Kidney (tissue), 22 donors: ENCODE data around the gene LILRA5. TPM values are rescaled to one million over a fixed set of nuclear protein-coding genes. Genes with fewer than 3 reads are reported as not detected.
"Not testable (repeated sequence)": the region's sequence is repeated elsewhere in the genome, so short reads cannot be mapped to it uniquely, and the experiment has no call there.

Experiments used
- DNase-seq, 5 donors: peaks; one replicate each; pipeline ENCODE4 v3.0.0-alpha.2; 2013 to 2020
- FAIRE-seq: peaks from 2 replicates; lab custom pipeline; 2012; peaks lifted over from hg19 to GRCh38; lab: Jason Lieb, UNC
- H3K27ac ChIP-seq, 2 donors: one replicate each; pipeline ENCODE4 v1.7.0; 2013; ENCODE audit warnings: low read depth in 2 of 2, low read length in 2 of 2, inconsistent platforms in 1 of 2
- H3K27me3 ChIP-seq: one replicate; pipeline ENCODE4 v1.7.1; 2013; ENCODE audit warnings: low read length, inconsistent platforms; ENCODE audit not compliant: control insufficient read depth, insufficient read depth
- H3K36me3 ChIP-seq, 3 donors: one replicate each; pipeline versions ENCODE4 v1.7.0 to v1.7.1; 2013; ENCODE audit warnings: low read length in 3 of 3, control low read depth in 1 of 3, inconsistent platforms in 1 of 3; ENCODE audit not compliant: insufficient read depth in 3 of 3, control insufficient read depth in 2 of 3
- H3K4me1 ChIP-seq, 3 donors: one replicate each; pipeline versions ENCODE4 v1.7.0 to v1.7.1; 2013; ENCODE audit warnings: low read length in 3 of 3, inconsistent platforms in 1 of 3, low read depth in 1 of 3; ENCODE audit not compliant: control insufficient read depth in 2 of 3, insufficient read depth in 2 of 3
- H3K4me3 ChIP-seq, 3 donors: one replicate each; pipeline versions ENCODE4 v1.7.0 to v1.8.1; 2013; ENCODE audit warnings: low read length in 3 of 3, control low read depth in 1 of 3, inconsistent platforms in 1 of 3
- H3K9ac ChIP-seq, 3 donors: one replicate each; pipeline versions ENCODE4 v1.7.0 to v1.7.1; 2013; ENCODE audit warnings: low read length in 3 of 3, control low read depth in 1 of 3, inconsistent platforms in 1 of 3
- H3K9me3 ChIP-seq, 3 donors: one replicate each; pipeline versions ENCODE4 v1.7.0 to v1.7.1; 2013; ENCODE audit warnings: low read length in 3 of 3, control low read depth in 1 of 3, inconsistent platforms in 1 of 3; ENCODE audit not compliant: control insufficient read depth in 2 of 3, insufficient read depth in 1 of 3
- intact Hi-C: fragments of 100-400 bp; cut with DNase I; formaldehyde crosslinking; loops from one replicate; pipeline ENCODE4 v1.11.1; 2022
- long read RNA-seq, 10 donors: library from polyadenylated mRNA in 1 of 10; unstranded in 1 of 10; transcript quantifications; one replicate each; pipeline ENCODE4 v2.0.0 and lab custom pipeline, GENCODE V29; 2021 to 2026
- polyA plus RNA-seq: library from polyadenylated mRNA; stranded (reverse); fragments of 350-450 nt; fragmentation: Illumina TruSeq; extraction: RNeasy Lipid Tissue Mini Kit (QIAGEN cat#74804); gene quantifications from one replicate; pipeline ENCODE4 v1.2.3, GENCODE V29; 2014; ENCODE audit warnings: low read depth, low replicate concordance; ENCODE audit not compliant: insufficient read depth
- total RNA-seq: library from RNA; stranded (reverse); fragmentation: NEBNext Ultra II Directional; extraction: Animal tissue kit (Norgen Biotek cat#: 25700); gene quantifications from one replicate; pipeline ENCODE4 v1.2.1, GENCODE V29; 2021
- TF ChIP-seq, protein P1 (sequence below): IDR thresholded peaks from 3 replicates; pipeline ENCODE4 v1.5.1; 2012; ENCODE audit warnings: mild to moderate bottlenecking, moderate library complexity, borderline replicate concordance; ENCODE audit not compliant: insufficient read depth; ENCODE audit errors: extremely low read depth
- donor health status: control.
- donor health status: control.
- donor health status: control.
- donor health status: control.
- donor health status: control.
- donor health status: DM: yes; HTN: yes; CAD: no.
- donor health status: Normal renal cell carcinoma (clear cell type).

The LILRA5 gene
- total RNA-seq, result 5.9 TPM
- polyA plus RNA-seq, result 1.4 TPM
- long read RNA-seq, donor 1, result 0 reads
- long read RNA-seq, donor 2, result 0 reads
- long read RNA-seq, donor 3, result 0 reads
- long read RNA-seq, donor 4, result 0 reads
- long read RNA-seq, donor 5, result 0 reads
- long read RNA-seq, donor 6, result 0 reads
- long read RNA-seq, donor 7, partial matches to known transcripts, result 0 of 3 reads
- long read RNA-seq, donor 7, other reads (novel, unspliced or antisense), result 0 of 3 reads
- long read RNA-seq, donor 8, result 0 reads
- long read RNA-seq, donor 9, partial matches to known transcripts, result 0 of 1 reads
- long read RNA-seq, donor 9, other reads (novel, unspliced or antisense), result 0 of 1 reads
- long read RNA-seq, donor 10, result 0 reads

DNA sequence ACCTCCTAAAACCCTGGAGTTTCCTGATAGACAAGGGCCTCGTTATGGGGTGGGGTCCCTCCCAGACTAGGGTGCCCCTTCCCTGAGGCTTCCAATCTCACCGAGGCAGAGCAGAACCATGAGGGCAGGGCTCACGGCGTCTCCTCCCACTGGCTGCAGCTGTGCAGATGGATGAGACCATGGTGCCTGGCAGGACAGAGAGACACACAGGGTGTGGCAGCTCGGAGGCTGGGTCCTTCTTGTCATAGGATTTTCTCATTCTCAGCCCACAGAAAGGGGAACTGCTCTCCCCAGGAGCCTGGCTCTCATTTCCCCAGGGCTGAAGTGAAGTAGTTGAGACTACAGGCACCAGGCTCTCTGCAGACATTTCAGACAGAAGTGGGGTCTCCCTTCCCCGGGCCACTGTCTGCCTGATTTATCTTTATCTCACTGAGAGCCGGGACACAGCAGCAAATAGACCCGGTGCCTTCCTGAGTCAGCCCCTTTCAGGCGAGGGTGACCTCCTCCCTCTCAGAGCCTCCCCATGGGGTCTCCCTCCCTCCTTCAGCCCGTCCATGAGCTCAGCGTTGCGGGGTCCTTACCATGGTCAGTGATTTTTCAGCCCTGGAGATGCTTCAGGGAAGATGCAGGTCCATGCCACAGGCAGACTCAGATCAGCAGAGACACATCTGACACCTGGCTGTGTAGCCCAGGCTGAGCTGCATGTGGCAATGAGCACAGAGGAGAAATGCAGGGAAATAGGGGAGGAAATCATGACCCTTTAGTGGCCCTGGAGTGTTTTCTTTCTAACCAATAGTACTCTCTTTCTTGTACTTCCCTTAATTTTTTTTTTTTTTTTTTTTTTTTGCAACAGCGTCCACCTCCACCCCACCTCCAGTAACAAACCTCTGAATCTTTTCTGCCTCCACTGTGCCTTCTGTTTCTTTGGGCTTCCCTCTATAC lies at the start of gene LILRA5:
LILRA5 (minus strand) TSS at position 731 of the 942 bp plus-strand sequence; CDS start at position 584, 147 bp downstream.
- Histone ChIP-seq H3K27ac (no peak within 1 kb of the TSS), H3K4me1 (no peaks in the 10 kb centered on the region), H3K9me3 (no peaks in the 10 kb centered on the region), H3K27me3 (no peaks in the 10 kb centered on the region), H3K4me3 (no peak within 1 kb of the TSS), H3K9ac (no peak within 1 kb of the TSS), H3K36me3 (no peaks in the 10 kb centered on the region)
- no peak for FAIRE-seq
- TF ChIP-seq, protein P1, sequence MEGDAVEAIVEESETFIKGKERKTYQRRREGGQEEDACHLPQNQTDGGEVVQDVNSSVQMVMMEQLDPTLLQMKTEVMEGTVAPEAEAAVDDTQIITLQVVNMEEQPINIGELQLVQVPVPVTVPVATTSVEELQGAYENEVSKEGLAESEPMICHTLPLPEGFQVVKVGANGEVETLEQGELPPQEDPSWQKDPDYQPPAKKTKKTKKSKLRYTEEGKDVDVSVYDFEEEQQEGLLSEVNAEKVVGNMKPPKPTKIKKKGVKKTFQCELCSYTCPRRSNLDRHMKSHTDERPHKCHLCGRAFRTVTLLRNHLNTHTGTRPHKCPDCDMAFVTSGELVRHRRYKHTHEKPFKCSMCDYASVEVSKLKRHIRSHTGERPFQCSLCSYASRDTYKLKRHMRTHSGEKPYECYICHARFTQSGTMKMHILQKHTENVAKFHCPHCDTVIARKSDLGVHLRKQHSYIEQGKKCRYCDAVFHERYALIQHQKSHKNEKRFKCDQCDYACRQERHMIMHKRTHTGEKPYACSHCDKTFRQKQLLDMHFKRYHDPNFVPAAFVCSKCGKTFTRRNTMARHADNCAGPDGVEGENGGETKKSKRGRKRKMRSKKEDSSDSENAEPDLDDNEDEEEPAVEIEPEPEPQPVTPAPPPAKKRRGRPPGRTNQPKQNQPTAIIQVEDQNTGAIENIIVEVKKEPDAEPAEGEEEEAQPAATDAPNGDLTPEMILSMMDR, result no peak
- intact Hi-C loops, result no loop called here
- no peak for DNase-seq

DNA sequence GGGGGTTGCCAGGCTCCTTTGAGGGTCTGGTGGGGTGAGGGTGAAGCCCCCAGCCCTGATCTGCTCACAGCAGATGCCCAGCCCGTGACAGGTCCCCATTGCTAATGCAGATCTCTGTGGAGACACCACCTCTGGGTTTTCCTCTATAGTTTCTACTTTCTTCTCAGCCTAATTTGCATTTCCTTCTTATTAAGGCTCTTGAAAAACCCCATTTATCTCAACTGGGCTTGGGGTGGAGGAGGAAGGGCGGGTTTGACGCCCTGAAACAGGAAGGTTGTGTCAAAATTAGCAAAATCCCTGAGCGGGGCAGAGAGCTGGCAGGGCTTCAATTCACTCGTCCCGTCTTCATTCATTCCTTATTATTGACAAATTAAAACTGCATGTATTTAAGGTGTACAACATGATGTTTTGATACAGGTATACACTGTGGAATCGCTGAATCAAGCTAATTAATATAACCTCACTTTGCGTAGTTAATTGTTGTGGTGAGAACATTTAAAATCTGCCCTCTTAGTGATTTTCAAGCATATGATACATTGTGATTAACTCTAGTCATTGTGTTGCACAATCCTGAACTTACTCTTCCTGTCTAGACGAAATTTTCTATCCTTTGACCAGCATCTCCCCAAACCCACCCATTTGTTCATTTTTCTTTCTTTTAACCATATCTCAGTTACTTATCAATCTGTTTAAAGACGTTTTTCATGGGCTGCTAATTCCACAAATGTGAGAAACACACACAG lies 48.9 kb upstream of the LILRA5 start:
- H3K4me1 ChIP-seq, H3K36me3 ChIP-seq, H3K4me3 ChIP-seq, DNase-seq, FAIRE-seq, H3K9me3 ChIP-seq, H3K27ac ChIP-seq, H3K27me3 ChIP-seq, H3K9ac ChIP-seq, intact Hi-C loops: not testable (repeated sequence)

DNA sequence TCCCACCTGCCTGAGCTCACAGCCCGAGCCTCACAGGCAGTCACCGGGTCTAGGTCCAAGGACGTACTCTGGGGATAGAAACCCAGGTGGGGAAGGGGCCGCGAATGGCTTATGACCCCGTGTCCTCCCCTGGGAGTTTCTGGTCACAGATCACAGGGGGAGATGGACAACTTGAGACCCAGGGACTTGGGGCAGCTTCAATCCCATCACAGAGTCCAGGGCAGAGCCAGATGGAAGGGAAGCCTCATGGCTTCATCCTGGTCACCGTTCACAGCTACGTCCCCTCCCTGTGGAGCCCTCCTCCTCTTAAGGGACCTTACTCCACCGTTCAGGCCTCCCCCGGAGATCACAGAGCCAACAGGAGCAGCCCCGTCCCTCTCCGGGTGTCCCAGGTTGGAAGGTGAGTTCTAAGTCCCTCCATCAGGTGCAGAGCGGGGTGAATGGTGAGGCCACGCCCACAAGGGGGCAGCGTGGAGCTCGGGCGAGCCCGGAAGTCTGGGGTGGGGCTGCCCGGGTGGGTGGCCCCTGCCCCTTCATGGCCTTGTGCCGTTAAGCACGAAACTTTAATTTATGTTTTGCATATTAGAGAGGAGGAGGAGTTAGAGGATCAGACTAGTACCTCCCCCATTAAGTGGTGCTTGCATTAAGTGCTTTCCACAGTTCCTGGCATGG lies 46.3 kb upstream of the LILRA5 start:
- FAIRE-seq, H3K4me3 ChIP-seq, H3K27me3 ChIP-seq, H3K27ac ChIP-seq, DNase-seq, H3K36me3 ChIP-seq, intact Hi-C loops, H3K9ac ChIP-seq, H3K4me1 ChIP-seq, H3K9me3 ChIP-seq: not testable (repeated sequence)

DNA sequence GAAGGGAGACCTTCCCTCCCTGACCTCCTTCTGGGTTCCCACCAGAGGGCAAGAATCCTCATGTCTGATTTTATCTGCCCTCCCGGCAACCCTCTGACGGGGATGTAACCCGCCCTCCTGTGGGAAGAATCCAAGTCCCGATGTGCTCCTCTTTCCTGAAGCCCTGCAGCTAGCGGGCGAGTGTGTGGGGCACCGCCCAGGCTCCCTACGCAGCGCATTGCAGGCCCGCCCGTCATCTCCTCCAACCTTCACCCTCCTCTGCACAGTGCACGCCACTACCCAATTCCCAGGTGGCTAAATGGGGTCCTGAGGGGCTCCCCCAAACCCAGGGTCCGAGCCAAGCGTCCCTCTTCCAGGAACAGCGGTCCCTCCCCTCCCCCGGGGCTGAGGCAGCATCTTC lies 44.4 kb upstream of the LILRA5 start:
- Histone ChIP-seq H3K4me1 (no peaks in the 10 kb centered on the region), H3K9me3 (no peaks in the 10 kb centered on the region), H3K27me3 (no peaks in the 10 kb centered on the region), H3K4me3 (no peak overlapping the region), H3K9ac (no peak overlapping the region), H3K36me3 (no peaks in the 10 kb centered on the region), H3K27ac (no peak overlapping the region)
- intact Hi-C loops, result no loop called here
- TF ChIP-seq, protein P1, result no peak
- DNase-seq (no peak), FAIRE-seq (no peak)
